ENCODE data around the gene RNF40.

RNF40 gene

DNA sequence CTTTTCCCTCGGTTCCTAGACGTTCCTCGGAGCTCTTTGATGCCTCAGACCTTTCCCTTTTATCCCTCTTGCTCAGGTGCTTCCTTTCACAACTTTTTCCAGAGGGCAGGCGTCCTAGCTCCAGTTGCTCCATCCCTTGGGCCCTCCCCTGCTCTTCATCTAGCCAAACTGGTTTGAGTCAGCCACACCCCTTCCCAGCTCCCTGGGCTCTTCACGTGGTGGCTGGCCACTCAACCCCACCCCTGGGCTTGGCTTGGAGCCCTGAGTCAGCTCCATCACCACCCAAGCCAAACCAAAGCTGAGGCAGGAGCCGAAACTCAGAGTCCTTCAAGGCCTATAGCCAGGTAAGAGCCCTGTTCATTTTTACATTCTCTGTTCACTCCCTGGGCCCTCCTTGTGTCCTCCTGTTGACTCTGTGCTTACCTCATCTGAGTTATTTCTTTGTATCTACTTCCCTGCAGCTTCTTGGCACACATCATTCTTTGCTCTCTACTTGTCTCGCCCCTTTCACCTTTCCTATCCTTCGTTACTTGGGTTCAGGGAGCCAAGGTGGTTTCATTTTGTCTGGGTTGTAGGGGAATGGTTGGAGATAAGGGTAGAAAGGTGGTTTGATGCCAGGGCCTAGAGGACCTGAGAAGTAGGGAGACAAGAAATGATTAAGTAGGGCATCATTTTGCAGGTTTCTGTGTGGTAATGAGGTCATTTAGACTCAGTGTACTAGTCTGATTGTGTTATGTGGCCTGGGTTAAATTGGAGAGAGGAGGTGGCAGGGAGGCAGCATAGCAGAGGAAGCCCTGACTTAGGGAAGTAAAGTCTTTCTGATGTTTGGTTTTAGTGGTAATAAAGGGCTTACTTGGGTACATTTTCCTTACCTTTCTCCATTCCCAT, 21.5 kb upstream of the RNF40 start:
- H3K36me3 ChIP-seq (ENCODE audit: control insufficient read depth, insufficient read depth, low read length) = peaks cover 34% of the 10 kb centered on the region
- no peak overlapping the region for H3K27ac ChIP-seq (ENCODE audit: low read length)
- no peaks in the 10 kb centered on the region for H3K27me3 ChIP-seq (ENCODE audit: control insufficient read depth, insufficient read depth, low read length)
- no peaks in the 10 kb centered on the region for H3K9me3 ChIP-seq (ENCODE audit: control insufficient read depth, insufficient read depth, low read length)
- H3K4me3 ChIP-seq (ENCODE audit: low read length) = no peak overlapping the region
- peaks cover 6% of the 10 kb centered on the region for H3K4me1 ChIP-seq (ENCODE audit: control insufficient read depth, insufficient read depth, low read length)
- no peak for DNase-seq (ENCODE audit: low read depth, low spot score)
- no CpG with 5 or more reads among the region's 8 CpGs for WGBS (ENCODE audit: insufficient coverage, insufficient read length)

DNA sequence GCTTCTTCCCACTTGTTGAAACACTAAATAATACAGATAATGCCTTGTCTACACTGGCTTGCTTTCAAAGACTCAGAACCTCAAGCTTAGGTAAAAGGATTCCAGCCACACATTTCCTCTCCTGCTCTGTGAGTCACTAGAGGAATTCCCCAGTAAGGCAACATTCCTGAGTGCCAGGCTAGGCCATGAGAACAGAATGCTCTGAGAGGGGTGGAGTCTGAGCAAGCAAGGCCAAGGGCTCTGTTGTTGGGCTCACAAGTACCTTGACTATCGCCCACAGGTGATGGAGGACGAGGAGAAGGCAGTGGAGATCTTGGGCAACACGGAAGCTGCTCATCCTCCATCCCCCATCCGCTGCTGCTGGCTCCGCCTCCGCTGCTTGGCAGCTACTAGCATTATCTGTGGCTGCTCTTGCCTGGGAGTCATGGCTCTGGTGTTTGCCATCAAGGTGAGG, 20.6 kb upstream of the RNF40 start:
- Histone ChIP-seq H3K4me1 (ENCODE audit: control insufficient read depth, insufficient read depth, low read length) (peaks cover 6% of the 10 kb centered on the region), H3K27ac (ENCODE audit: low read length) (no peak overlapping the region), H3K27me3 (ENCODE audit: control insufficient read depth, insufficient read depth, low read length) (no peaks in the 10 kb centered on the region), H3K36me3 (ENCODE audit: control insufficient read depth, insufficient read depth, low read length) (peaks cover 29% of the 10 kb centered on the region), H3K9me3 (ENCODE audit: control insufficient read depth, insufficient read depth, low read length) (no peaks in the 10 kb centered on the region), H3K4me3 (ENCODE audit: low read length) (no peak overlapping the region)
- no CpG with 5 or more reads among the region's 6 CpGs for WGBS (ENCODE audit: insufficient coverage, insufficient read length)
- no peak for DNase-seq (ENCODE audit: low read depth, low spot score)

DNA sequence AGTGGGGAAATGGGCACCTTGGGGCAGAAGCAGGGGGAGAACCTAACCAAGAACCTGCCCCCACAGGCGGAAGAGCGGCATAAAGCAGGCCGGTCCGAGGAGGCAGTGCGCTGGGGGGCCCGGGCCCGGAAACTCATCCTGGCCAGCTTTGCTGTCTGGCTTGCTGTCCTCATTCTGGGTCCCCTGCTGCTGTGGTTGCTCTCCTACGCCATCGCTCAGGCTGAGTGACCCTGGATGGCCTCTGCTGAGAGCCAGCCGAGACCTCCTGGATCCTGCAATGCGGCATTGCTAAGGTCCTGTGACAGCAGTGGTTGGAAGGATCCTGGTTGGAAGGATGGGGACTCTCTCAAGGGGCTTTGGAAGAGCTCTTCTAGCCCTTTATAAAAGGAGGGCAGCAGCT, 18.4 kb upstream of the RNF40 start:
- Histone ChIP-seq H3K4me1 (ENCODE audit: control insufficient read depth, insufficient read depth, low read length) (peaks cover 6% of the 10 kb centered on the region), H3K36me3 (ENCODE audit: control insufficient read depth, insufficient read depth, low read length) (peaks cover 7% of the 10 kb centered on the region; the same call in 1 of the 2 replicates), H3K9me3 (ENCODE audit: control insufficient read depth, insufficient read depth, low read length) (no peaks in the 10 kb centered on the region), H3K27me3 (ENCODE audit: control insufficient read depth, insufficient read depth, low read length) (no peaks in the 10 kb centered on the region), H3K4me3 (ENCODE audit: low read length) (no peak overlapping the region), H3K27ac (ENCODE audit: low read length) (no peak overlapping the region)
- WGBS (ENCODE audit: insufficient coverage, insufficient read length) = no CpG with 5 or more reads among the region's 11 CpGs
- no peak for DNase-seq (ENCODE audit: low read depth, low spot score)

DNA sequence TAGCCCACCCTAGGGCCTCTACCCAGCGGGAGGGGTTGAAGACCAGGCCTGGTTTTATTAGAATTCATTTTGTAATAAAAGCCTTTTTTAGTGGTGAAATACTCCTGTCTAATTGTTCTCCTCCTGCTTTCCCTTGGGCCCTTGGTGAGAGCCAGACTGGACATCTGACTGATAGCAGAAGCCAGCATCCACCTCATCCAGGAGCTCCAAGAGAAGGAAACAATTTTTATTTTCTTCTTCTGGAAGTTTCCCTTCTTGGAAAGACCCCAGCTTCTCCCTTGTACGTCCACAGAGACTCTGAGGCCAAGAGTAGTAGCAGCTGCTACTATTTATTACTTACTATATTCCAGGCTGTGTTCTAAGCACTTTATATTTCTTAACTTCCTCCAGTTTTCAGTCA, 17.9 kb upstream of the RNF40 start:
- Histone ChIP-seq H3K9me3 (ENCODE audit: control insufficient read depth, insufficient read depth, low read length) (no peaks in the 10 kb centered on the region), H3K4me1 (ENCODE audit: control insufficient read depth, insufficient read depth, low read length) (peaks cover 6% of the 10 kb centered on the region), H3K4me3 (ENCODE audit: low read length) (no peak overlapping the region), H3K27ac (ENCODE audit: low read length) (no peak overlapping the region), H3K36me3 (ENCODE audit: control insufficient read depth, insufficient read depth, low read length) (peaks cover 4% of the 10 kb centered on the region; the same call in 1 of the 2 replicates), H3K27me3 (ENCODE audit: control insufficient read depth, insufficient read depth, low read length) (no peaks in the 10 kb centered on the region)
- WGBS (ENCODE audit: insufficient coverage, insufficient read length) = no CpG with 5 or more reads among the region's 2 CpGs
- DNase-seq (ENCODE audit: low read depth, low spot score) = no peak

DNA sequence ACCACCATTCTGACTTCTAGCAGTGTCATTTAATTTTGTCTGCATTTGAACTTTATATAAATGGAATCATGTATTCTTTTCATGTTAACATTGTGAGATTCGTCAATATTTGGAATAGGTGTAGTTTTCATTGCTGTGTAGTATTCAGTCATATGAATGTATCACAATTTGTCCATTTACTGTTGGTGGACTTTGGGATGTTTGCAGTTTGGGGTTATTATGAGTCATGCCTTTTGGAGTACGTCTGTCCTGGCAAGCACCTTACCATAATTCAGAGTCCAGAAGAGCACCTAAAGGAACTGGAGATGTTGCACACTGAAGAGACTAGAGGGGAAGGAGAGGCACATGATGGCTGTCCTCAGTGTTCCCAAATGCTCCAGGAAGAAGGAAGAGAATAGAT, 17.0 kb upstream of the RNF40 start:
- no peaks in the 10 kb centered on the region for H3K9me3 ChIP-seq (ENCODE audit: control insufficient read depth, insufficient read depth, low read length)
- H3K27ac ChIP-seq (ENCODE audit: low read length) = no peak overlapping the region
- no peak for DNase-seq (ENCODE audit: low read depth, low spot score)
- no peak overlapping the region for H3K4me3 ChIP-seq (ENCODE audit: low read length)
- 0 out of 2 replicates have a peak, but pooled peaks cover 4% of the 10 kb centered on the region for H3K36me3 ChIP-seq (ENCODE audit: control insufficient read depth, insufficient read depth, low read length)
- WGBS (ENCODE audit: insufficient coverage, insufficient read length) = no CpG with 5 or more reads among the region's 2 CpGs
- H3K4me1 ChIP-seq (ENCODE audit: control insufficient read depth, insufficient read depth, low read length) = peaks cover 5% of the 10 kb centered on the region
- no peaks in the 10 kb centered on the region for H3K27me3 ChIP-seq (ENCODE audit: control insufficient read depth, insufficient read depth, low read length)

DNA sequence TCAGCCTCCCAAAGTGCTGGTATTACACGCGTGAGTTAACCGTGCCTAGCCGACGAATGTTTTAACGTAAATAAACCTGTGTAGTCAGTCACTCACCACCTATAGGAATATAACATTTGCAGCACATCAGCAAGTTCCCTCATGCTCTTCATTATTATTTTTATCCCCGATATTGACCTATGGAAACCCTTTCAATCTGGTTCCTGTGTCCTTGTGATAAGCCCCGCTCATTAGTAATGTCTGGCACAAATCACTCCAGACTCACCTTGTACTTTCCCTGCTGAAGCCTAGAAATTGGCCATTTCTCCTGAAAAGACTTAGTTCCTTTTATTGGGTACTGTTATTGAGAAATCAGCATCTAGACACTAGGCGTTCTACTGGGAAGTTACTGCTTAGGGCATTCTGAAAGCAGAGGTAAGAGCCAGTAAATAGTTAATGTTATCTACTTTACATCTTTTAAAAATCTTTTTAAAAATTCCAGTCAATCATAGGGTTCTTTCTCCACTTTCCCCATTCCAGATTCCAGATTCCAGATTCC, 15.4 kb upstream of the RNF40 start:
- no peak overlapping the region for H3K27ac ChIP-seq (ENCODE audit: low read length)

DNA sequence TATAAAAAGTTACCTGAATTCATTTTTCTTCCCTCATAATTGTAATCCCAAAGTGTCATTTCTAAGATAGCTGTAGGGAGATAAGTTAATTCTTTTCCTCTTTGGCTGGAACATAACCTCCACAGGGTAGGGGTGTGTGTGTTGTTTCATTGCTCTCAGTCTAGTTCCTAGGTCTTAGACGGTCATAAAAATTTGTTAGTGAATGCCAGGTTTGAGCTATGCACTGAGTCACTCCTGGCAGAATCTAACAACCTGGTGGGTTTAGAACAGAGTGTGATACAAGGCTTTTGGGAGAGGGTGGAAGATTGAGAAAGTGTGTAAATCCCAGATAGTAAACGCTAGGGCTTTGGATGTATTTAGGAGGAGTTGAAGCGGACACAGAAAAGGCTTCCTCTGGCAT, 14.8 kb upstream of the RNF40 start:
- Histone ChIP-seq H3K27ac (ENCODE audit: low read length) (no peak overlapping the region), H3K4me3 (ENCODE audit: low read length) (no peak overlapping the region), H3K9me3 (ENCODE audit: control insufficient read depth, insufficient read depth, low read length) (no peaks in the 10 kb centered on the region), H3K36me3 (ENCODE audit: control insufficient read depth, insufficient read depth, low read length) (peaks cover 14% of the 10 kb centered on the region), H3K27me3 (ENCODE audit: control insufficient read depth, insufficient read depth, low read length) (no peaks in the 10 kb centered on the region), H3K4me1 (ENCODE audit: control insufficient read depth, insufficient read depth, low read length) (no peaks in the 10 kb centered on the region)
- DNase-seq (ENCODE audit: low read depth, low spot score) = no peak
- no CpG with 5 or more reads among the region's 3 CpGs for WGBS (ENCODE audit: insufficient coverage, insufficient read length)

More for the DNA sequence above, 15.4 kb upstream of the RNF40 start:
- WGBS (ENCODE audit: insufficient coverage, insufficient read length) = no CpG with 5 or more reads among the region's 9 CpGs
- Histone ChIP-seq H3K9me3 (ENCODE audit: control insufficient read depth, insufficient read depth, low read length) (no peaks in the 10 kb centered on the region), H3K36me3 (ENCODE audit: control insufficient read depth, insufficient read depth, low read length) (peaks cover 14% of the 10 kb centered on the region), H3K27me3 (ENCODE audit: control insufficient read depth, insufficient read depth, low read length) (no peaks in the 10 kb centered on the region), H3K4me3 (ENCODE audit: low read length) (no peak overlapping the region), H3K4me1 (ENCODE audit: control insufficient read depth, insufficient read depth, low read length) (0 out of 2 replicates have a peak, but pooled peaks cover under 1% of the 10 kb centered on the region)
- DNase-seq (ENCODE audit: low read depth, low spot score) = no peak

DNA sequence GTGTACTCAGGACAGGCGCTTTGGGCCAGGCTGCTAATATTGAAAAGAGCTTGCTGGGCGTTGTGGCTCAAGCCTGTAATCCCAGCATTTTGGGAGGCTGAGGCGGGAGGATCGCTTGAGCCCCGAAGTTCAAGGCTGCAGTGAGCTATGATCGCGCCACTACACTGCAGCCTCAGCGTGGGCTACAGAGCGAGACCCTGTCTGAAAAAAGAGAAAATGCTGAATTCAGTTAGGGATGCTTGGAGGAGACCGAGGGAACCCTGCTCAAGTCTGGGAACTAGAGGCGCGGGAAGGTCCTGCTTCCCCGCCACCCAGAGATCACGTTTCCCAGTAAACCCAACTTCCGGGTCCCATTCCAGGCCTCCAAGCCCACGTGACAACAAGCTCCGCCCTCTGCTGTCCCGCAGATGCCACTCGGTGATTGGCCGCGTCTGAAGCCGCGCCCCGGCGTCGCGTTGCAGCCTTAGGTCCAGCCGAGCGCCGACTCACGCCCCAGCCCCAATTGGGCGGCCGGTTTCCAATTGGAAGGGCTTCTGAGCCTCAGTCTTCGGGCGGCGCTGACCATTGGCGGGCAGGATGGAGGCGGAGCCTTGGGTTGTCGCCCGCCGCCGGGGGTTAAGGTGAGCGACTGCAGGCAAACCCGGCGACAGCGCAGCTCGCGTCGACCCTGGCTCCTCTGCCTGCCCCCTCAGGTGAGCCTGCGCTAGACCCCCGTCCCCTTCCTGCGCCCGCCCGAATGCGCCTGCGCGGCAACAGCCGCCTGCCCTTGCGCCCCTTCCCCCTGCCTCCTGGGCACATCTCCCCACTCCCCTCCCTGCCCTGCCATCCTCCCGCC, 14.1 kb upstream of the RNF40 start, which contains the start of gene PHKG2:
TSS of gene PHKG2 (plus strand) at position 627 of the 835 bp plus-strand sequence. CDS start 396 bp downstream, outside the sequence.
- Histone ChIP-seq H3K4me1 (ENCODE audit: control insufficient read depth, insufficient read depth, low read length) (no peaks in the 10 kb centered on the region), H3K4me3 (ENCODE audit: low read length) (peak within 1 kb of the TSS; percentile 55; the same call in 1 of the 2 replicates), H3K27me3 (ENCODE audit: control insufficient read depth, insufficient read depth, low read length) (no peaks in the 10 kb centered on the region), H3K9me3 (ENCODE audit: control insufficient read depth, insufficient read depth, low read length) (no peaks in the 10 kb centered on the region), H3K27ac (ENCODE audit: low read length) (no peak within 1 kb of the TSS), H3K36me3 (ENCODE audit: control insufficient read depth, insufficient read depth, low read length) (peaks cover 14% of the 10 kb centered on the region)
- peak; percentile 98 for DNase-seq (ENCODE audit: low read depth, low spot score)
- WGBS (ENCODE audit: insufficient coverage, insufficient read length) = no CpG with 5 or more reads among the region's 60 CpGs

DNA sequence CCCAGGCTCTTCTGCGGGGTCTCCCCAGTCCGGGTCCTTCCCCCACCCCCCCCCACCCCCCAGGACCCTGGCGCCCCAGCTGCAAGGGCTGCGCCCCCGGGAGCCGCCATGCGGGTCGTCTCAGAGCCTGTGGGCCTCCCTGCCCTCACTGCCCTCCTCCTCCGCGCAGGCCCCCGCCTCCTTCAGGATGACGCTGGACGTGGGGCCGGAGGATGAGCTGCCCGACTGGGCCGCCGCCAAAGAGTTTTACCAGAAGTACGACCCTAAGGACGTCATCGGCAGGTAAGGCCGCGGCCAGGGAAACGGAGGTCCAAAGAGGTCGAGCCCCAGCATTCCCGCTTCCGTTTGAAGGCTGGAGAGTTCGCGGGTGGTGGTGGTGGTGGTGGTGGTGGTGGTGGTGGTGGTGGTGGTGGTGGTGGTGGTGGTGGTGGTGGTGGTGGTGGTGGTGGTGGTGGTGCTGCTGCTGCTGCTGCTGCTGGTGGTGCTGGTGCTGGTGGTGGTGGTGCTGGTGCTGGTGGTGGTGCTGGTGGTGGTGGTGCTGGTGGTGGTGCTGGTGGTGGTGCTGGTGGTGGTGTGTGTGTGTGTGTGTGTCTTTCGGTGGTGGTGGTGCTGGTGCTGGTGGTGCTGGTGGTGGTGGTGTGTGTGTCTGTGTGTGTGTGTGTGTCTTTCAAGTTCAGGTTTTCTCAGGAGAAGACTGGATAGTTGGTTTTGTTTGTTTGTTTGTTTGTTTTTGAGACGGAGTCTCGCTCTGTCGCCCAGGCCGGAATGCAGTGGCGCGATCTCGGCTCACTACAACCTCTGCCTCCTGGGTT, 13.3 kb upstream of the RNF40 start:
- H3K36me3 ChIP-seq (ENCODE audit: control insufficient read depth, insufficient read depth, low read length) = peaks cover 11% of the 10 kb centered on the region
- peak overlapping the region; percentile 55; the same call in 1 of the 2 replicates for H3K4me3 ChIP-seq (ENCODE audit: low read length)
- no peaks in the 10 kb centered on the region for H3K4me1 ChIP-seq (ENCODE audit: control insufficient read depth, insufficient read depth, low read length)
- no peaks in the 10 kb centered on the region for H3K27me3 ChIP-seq (ENCODE audit: control insufficient read depth, insufficient read depth, low read length)
- H3K27ac ChIP-seq (ENCODE audit: low read length) = no peak overlapping the region
- no CpG with 5 or more reads among the region's 36 CpGs for WGBS (ENCODE audit: insufficient coverage, insufficient read length)
- no peaks in the 10 kb centered on the region for H3K9me3 ChIP-seq (ENCODE audit: control insufficient read depth, insufficient read depth, low read length)
- DNase-seq (ENCODE audit: low read depth, low spot score) = no peak
